Ammon's horn (tissue), 1 donor: ENCODE measurements around the gene SP8.

ENCODE experiments used
- DNase-seq: peaks from one replicate; pipeline ENCODE4 v3.0.0-alpha.2; 2016; ENCODE audit warnings: low spot score

The SP8 gene

DNA sequence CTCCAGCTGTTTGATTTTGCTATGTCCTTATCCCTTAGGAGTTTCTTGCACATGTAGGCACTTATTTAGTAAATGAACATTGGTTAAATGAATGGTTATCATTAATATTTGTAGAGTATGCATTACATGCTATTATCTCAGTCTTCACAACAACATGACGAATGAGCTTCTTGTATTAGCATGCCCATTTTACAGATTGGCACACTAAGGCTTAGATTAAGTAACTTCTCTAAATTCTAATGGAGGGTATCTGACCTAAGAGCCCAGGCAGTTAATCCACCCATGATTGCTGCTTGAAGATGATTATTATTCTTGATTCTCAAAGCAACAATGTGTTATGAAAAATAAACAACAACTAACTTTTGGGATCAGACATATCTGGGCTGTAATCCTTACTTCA, 32.7 kb downstream of the SP8 start:
- DNase-seq = no peak

DNA sequence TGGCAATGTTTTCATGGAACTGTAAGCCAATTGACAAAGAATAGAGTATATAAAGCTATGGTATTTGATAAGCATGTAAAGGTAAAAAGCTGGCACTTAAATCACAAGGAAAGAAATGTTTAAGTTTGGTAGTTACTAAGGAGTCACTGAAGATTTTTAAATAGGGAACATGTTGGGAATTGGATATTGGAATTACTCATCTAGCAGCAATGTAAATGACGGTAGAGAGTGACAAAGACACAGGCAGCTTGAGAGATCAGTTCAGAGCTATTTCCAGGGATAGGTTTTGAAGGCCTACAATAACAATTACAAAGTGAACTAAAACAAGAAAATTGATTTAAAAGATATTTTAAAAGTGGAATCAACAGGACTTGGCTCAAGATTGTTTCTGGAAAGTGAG, 36.8 kb downstream of the SP8 start:
- no peak for DNase-seq

DNA sequence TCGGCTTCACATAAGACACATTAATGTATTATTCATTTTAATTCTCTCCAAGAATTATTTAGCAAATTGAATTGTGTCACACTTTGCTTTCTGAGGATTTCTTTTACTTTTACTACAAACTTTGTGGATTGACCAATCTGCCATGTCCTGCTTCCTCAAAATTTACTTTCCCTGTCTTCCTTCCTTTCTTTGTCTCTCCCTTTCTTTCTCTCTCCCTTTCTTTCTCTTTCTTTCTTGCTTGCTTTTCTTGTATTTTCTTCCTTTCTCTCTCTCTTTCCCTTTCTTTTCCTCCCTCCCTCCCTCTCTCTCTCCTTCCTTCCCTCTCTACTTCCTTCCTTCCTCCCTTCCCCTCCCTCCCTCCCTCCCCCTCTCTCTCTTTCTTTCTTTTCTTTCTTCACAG, 37.8 kb downstream of the SP8 start:
- DNase-seq = no peak

DNA sequence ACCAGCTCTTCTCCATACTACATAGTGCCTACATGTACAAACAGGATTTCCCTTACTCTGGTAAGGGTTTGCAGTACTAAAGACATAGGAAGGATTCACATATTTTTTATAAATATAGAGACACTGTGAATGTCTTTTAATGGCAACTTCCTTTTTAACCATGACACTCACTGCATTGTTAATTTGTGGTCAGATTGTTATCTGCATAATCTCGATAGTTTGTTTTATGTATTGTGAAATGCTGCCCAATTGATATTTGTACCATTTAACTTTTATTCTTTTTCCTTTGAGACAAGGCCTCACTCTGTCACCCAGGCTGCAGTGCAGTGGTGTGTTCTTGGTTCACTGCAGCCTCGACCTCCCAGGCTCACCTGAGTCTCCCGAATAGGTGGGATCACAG, 39.7 kb downstream of the SP8 start:
- no peak for DNase-seq

DNA sequence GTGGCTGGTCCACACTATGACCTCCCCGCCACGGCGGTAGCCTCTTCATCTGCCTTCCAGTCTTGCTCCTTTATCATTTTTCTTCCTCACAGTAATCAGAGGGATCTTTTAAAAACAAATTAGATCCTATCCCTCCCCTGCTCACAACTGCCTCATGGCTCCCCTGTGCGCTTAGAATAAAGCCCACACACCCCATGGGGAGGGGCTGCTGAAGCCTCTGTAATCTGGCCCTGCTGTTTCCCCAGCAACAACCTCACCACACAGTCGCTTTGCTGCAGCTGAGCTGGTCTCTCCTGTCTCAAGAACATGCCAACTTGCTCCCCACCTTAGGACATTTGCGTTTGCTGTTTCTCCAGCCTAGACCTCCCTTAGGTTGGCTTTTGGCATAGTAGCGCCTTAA, 41.0 kb downstream of the SP8 start:
- no peak for DNase-seq

DNA sequence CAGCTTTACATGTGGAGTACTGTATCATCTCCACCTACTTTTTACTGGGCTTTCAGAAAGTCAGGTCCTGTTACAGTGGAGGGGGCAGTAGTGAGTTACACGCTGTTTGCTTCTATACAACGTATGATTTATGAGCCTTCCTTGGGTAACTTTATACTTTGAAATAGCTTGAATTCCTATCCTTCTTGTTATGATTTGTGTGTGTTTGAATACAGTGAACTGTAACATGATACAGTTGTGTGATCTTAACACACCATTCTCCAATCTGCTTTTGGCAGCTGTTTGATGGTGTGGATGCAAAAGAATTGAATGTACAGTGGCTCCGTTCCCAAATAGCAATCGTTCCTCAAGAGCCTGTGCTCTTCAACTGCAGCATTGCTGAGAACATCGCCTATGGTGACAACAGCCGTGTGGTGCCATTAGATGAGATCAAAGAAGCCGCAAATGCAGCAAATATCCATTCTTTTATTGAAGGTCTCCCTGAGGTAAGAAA, 41.7 kb downstream of the SP8 start:
- no peak for DNase-seq

DNA sequence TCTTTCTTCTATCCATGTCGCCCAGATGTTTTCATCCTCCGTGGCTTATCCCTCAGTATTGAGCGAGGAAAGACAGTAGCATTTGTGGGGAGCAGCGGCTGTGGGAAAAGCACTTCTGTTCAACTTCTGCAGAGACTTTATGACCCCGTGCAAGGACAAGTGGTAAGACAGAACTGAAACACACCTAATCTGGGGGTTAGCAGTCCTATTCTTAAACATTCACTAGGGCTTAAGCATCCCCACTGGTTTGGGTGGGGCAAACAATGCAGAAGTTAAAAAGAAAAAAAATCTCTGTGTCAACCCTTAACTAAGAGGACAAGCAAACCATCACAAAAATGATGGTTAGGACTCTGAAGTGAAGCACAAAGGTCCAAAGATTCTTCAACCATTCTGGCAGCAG, 43.8 kb downstream of the SP8 start:
- DNase-seq = no peak

DNA sequence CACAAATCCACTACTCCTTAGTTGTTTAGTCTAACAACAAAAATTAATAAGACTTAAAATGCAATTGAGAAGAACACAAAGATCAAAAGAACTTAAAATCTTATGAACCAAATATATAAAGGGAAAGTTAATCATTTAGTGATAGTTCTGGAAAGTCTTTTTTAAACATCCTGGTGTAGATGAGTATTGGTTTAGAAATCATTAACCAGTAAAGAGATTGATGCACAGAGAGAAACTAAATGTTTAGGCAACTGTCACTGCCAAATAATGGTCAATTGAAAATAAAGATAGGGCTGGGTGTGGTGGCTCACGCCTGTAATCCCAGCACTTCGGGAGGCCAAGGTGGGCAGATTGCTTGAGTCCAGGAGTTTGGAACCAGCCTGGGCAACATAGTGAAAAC, 44.9 kb downstream of the SP8 start:
- DNase-seq = no peak

DNA sequence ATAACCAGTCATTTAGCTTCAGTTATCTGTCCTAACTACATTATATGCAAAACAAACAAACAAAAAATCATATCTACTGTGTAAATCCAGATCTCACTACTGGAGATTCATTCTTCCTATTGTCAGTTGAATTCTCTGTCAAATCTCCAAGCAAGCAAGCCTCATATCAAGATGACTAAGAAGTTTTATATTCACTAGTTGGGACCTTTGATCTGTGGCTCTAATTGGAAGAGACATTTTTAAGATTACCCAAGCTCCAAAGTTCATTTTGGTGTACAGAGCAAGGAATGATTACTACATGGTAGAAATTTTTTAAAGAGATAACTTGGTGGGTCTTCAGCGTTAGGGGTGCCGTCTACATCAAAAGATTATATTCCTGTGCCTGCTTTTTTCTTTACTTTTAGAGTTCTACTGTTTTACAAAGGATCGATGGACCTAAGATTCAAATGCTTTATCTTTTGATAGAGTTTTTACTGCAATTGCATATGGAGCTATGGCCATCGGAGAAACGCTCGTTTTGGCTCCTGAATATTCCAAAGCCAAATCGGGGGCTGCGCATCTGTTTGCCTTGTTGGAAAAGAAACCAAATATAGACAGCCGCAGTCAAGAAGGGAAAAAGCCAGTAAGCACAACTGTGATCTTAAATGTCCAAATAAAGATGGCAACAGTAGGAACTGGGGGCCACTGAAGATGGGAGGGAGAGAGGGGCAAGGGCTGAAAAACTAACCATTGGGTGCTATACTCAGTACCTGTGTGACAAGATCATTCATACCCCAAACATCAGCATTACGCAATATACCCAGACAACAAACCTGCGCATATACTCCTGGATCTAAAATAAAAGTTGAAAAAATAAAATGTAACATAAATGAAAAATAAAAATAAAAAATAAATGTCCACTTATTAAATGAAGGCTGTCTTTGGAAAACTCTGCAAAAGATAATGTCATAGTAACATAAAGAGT, 47.9 kb downstream of the SP8 start:
- DNase-seq = no peak

DNA sequence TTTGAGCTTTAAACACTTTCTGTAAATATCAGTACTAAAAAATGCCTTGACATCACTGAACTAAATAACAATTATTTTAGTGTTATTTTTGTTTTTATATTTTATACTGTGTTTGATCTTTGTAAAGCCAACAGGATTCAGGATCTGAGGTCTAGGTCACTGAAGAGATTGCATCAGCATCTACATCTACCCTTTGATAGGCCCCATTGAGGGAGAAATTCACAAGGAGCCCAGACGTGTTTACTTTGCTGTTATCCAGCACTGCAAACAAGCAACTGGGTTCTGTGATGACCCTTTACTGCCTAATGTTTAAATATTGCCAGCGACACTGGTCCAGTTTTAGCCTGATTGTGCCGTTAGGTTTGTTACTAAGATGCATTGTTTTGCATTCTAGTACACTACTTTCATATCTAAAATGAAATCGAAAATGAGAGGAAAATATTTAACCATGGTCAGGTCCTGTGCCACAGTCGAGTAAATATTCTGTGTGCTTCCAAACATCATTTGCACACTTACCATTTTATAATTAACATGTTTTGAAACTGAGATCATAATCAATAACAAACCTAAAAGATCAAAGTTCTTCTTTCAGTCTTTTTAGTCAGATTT, 48.7 kb downstream of the SP8 start:
- DNase-seq = no peak

DNA sequence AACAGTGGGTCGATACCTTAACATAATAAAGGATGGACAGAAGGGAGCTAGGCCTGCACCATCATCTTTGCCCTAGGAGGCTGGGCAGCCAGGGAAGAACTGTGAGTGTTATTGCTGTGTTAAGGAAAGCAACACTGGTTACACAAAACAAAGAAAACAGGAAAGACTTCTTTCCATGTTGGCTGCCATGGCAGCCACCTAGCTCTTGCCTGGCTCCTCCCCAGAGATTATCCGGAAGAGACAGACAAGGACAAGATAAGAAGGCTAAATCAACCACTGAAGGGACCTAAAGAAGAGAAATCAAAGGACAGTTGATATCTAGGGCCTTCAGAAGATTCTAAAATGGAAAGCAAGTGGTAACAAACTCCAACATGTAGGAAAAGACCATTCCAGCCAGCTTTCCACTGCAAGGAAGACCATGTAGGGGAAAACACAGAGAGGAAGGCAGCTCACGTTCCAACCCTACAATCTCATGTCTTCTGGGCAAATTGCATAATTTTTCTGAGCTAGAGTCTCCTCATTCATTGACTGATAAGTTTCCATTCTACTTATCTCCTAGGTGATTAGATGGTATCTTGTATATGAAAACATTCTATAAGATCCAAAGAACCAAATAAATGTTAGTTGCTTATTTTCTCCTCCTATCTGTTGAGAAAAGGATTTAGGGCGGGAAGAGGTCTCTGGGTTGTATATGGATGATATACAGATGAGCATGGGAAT, 51.2 kb downstream of the SP8 start:
- no peak for DNase-seq
